Measurements from ENCODE around the gene MAP3K1. TPM values are rescaled to one million over a fixed set of nuclear protein-coding genes. Genes with fewer than 3 reads are reported as not detected.

The MAP3K1 gene
- total and polyA plus RNA-seq, 2 experiments from 2014 or later = 9.5 to 14.4 TPM

- Histone ChIP-seq H2AFZ (no peak overlapping the region), H3K27ac (ENCODE audit: low read depth) (no peak overlapping the region), H3K4me2 (no peak overlapping the region), H4K20me1 (replicated peaks; ENCODE audit: insufficient read depth) (no peaks in the 10 kb centered on the region; the same call in 1 of the 2 replicates), H3K9me2 (ENCODE audit: insufficient read depth) (no peaks in the 10 kb centered on the region), H3K4me3 (no peak overlapping the region), H3F3A (replicated peaks; ENCODE audit: low read depth) (no peaks in the 10 kb centered on the region), H3K36me3 (ENCODE audit: insufficient read depth) (no peaks in the 10 kb centered on the region), H3K27me3 (ENCODE audit: insufficient read depth) (no peaks in the 10 kb centered on the region), H3K4me1 (ENCODE audit: insufficient read depth) (peaks cover 19% of the 10 kb centered on the region), H3K79me2 (replicated peaks; ENCODE audit: insufficient read depth) (peaks cover 82% of the 10 kb centered on the region)
- TF ChIP-seq EZH2 (IDR thresholded peaks at IDR 0.05; ENCODE audit: low read depth, unreplicated experiment) (no peak), JUNB (IDR thresholded peaks at IDR 0.05; ENCODE audit: unreplicated experiment) (no peak), POLR2AphosphoS5 (IDR thresholded peaks at IDR 0.05; ENCODE audit: low read depth) (no peak), ETS1 (IDR thresholded peaks at IDR 0.05) (no peak), CTCF (conservative IDR thresholded peaks at IDR 0.05; ENCODE audit: low read depth in 2 of 2) (no peak), CREB1 (CRISPR knock-in tag; IDR thresholded peaks at IDR 0.05; ENCODE audit: low read depth) (no peak), NANOG (IDR thresholded peaks at IDR 0.05; ENCODE audit: borderline replicate concordance) (no peak), ZNF462 (CRISPR knock-in tag; IDR thresholded peaks at IDR 0.05) (no peak), ZNF331 (CRISPR knock-in tag; IDR thresholded peaks at IDR 0.05; ENCODE audit: low read depth) (no peak), ZNF114 (CRISPR knock-in tag; IDR thresholded peaks at IDR 0.05) (no peak), EZH2phosphoT487 (IDR thresholded peaks at IDR 0.05; ENCODE audit: unreplicated experiment) (no peak), STAT1 (IDR thresholded peaks at IDR 0.05; ENCODE audit: unreplicated experiment) (no peak), REST (IDR thresholded peaks at IDR 0.05; ENCODE audit: unreplicated experiment) (no peak)
- Mint-ChIP-seq H3K27ac (no peak overlapping the region), H3K9me3 (no peaks in the 10 kb centered on the region), H3K4me1 (peaks cover 34% of the 10 kb centered on the region), H3K27me3 (ENCODE audit: insufficient read depth, low read depth, poor library complexity) (no peaks in the 10 kb centered on the region), H3K4me3 (no peak overlapping the region), H3K36me3 (ENCODE audit: low read depth) (no peaks in the 10 kb centered on the region)
- DNase-seq (ENCODE audit: low spot score) = no peak
- no peak for ATAC-seq
Measured at GRCh38 chr5:56845904-56846480, 30.6 kb downstream of the MAP3K1 start.

Data from GM23338 (cell line).